Smooth muscle cell (in vitro differentiated cells): ENCODE data around the gene OR6F1. TPM values are rescaled to one million over a fixed set of nuclear protein-coding genes. Genes with fewer than 3 reads are reported as not detected.
"Not testable (repeated sequence)": the region's sequence is repeated elsewhere in the genome, so short reads cannot be mapped to it uniquely, and the experiment has no call there.

Experiments
- DNase-seq: peaks from one replicate; lab custom pipeline; 2025; ENCODE audit not compliant: unreplicated experiment; lab: John Stamatoyannopoulos, UW
- H2AFZ ChIP-seq: fragments of 200-600 bp; sonication (generic); 2 replicates; pipeline ENCODE4 v1.6.0; 2016; ENCODE audit warnings: antibody characterized with exemption, low read depth, mild to moderate bottlenecking
- H3F3A ChIP-seq: fragments of 200-600 bp; sonication (generic); 2 replicates; pipeline ENCODE4 v1.6.0; 2017; ENCODE audit warnings: antibody characterized with exemption, low read depth
- H3K27ac ChIP-seq: fragments of 200-600 bp; sonication (generic); 2 replicates; pipeline ENCODE4 v1.5.1; 2016; ENCODE audit warnings: low read depth, mild to moderate bottlenecking
- H3K27me3 ChIP-seq: fragments of 200-600 bp; sonication (generic); 2 replicates; pipeline ENCODE4 v1.6.1; 2016; ENCODE audit warnings: low read depth, mild to moderate bottlenecking
- H3K36me3 ChIP-seq: fragments of 200-600 bp; sonication (generic); 2 replicates; pipeline ENCODE4 v1.5.1; 2016; ENCODE audit warnings: low read depth
- H3K4me1 ChIP-seq: fragments of 200-600 bp; sonication (generic); 2 replicates; pipeline ENCODE4 v1.5.1; 2016; ENCODE audit warnings: low read depth
- H3K4me2 ChIP-seq: fragments of 200-600 bp; sonication (generic); 2 replicates; pipeline ENCODE4 v1.6.0; 2016; ENCODE audit warnings: mild to moderate bottlenecking
- H3K4me3 ChIP-seq: fragments of 200-600 bp; sonication (generic); 2 replicates; pipeline ENCODE4 v1.5.1; 2016; ENCODE audit warnings: mild to moderate bottlenecking
- H3K79me2 ChIP-seq: fragments of 200-600 bp; sonication (generic); 2 replicates; pipeline ENCODE4 v1.6.0; 2016; ENCODE audit warnings: low read depth, mild to moderate bottlenecking
- H3K9ac ChIP-seq: fragments of 200-600 bp; sonication (generic); 2 replicates; pipeline ENCODE4 v1.6.0; 2016; ENCODE audit warnings: low read depth
- H3K9me3 ChIP-seq: fragments of 200-600 bp; sonication (generic); replicated peaks from 2 replicates; pipeline ENCODE4 v1.5.1; 2016; ENCODE audit warnings: low read depth
- H4K20me1 ChIP-seq: fragments of 200-600 bp; sonication (generic); 2 replicates; pipeline ENCODE4 v1.6.0; 2016; ENCODE audit warnings: low read depth
- WGBS: methylation state at CpG from one replicate; pipeline ENCODE4 v1.1.7; 2016; ENCODE audit warnings: low lambda C conversion rate; 5-methylcytosine and 5-hydroxymethylcytosine counted together
- polyA plus RNA-seq: library from polyadenylated mRNA; unstranded; fragments of >200 nt; fragmentation: Nextera tagmentation; extraction: Ambion mirVana; gene quantifications from 2 replicates; pipeline ENCODE4 v1.2.1, GENCODE V29; 2016
- total RNA-seq: library from RNA; depleted of rRNA; stranded (reverse); fragments of >200 nt; gene quantifications from 2 replicates; pipeline ENCODE4 v1.2.3, GENCODE V29; 2014
- TF ChIP-seq, protein P1 (sequence below): fragments of 200-600 bp; sonication (generic); IDR thresholded peaks from 2 replicates; pipeline ENCODE4 v1.5.1; 2017; ENCODE audit warnings: borderline replicate concordance, mild to moderate bottlenecking, antibody characterized with exemption; ENCODE audit not compliant: insufficient read depth, poor library complexity, severe bottlenecking

The OR6F1 gene
- total RNA-seq (not detected in 2 replicates), polyA plus RNA-seq (not detected in 2 replicates)

DNA sequence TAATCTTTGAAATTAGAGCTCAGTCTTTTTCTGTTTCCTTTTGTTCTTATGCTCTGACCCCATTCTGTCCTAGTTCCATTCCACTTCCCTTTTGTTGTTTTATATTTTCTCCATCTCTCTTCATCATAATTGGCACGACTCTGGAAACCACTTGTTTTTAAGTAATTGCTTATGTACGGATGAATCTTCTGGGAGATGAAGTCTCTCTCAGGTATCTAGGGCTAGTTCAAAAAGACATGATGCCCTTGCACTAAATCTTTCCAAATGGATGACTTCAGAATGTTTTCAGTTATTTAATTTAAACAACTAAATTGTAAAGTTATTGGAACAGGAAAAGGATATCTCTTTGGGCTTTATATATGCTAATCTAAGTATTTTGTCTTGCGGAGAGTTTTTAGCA lies at the start of gene OR6F1:
OR6F1 (minus strand) TSS at position 101 of the 400 bp plus-strand sequence. CDS start 3,891 bp downstream, outside the sequence.
- Histone ChIP-seq H3K27ac (no peak within 1 kb of the TSS), H3K9ac (no peak within 1 kb of the TSS), H3K9me3 (peaks cover 12% of the 10 kb centered on the region), H3K4me1 (no peaks in the 10 kb centered on the region), H3K27me3 (no peaks in the 10 kb centered on the region), H3K4me2 (no peak within 1 kb of the TSS), H3K36me3 (no peaks in the 10 kb centered on the region), H4K20me1 (no peaks in the 10 kb centered on the region), H3F3A (no peaks in the 10 kb centered on the region), H2AFZ (no peak within 1 kb of the TSS), H3K79me2 (no peaks in the 10 kb centered on the region), H3K4me3 (no peak within 1 kb of the TSS)
- WGBS, result 78% methylated on average over 3 of the region's 3 CpGs
- TF ChIP-seq, protein P1, sequence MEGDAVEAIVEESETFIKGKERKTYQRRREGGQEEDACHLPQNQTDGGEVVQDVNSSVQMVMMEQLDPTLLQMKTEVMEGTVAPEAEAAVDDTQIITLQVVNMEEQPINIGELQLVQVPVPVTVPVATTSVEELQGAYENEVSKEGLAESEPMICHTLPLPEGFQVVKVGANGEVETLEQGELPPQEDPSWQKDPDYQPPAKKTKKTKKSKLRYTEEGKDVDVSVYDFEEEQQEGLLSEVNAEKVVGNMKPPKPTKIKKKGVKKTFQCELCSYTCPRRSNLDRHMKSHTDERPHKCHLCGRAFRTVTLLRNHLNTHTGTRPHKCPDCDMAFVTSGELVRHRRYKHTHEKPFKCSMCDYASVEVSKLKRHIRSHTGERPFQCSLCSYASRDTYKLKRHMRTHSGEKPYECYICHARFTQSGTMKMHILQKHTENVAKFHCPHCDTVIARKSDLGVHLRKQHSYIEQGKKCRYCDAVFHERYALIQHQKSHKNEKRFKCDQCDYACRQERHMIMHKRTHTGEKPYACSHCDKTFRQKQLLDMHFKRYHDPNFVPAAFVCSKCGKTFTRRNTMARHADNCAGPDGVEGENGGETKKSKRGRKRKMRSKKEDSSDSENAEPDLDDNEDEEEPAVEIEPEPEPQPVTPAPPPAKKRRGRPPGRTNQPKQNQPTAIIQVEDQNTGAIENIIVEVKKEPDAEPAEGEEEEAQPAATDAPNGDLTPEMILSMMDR, result no peak
- no peak for DNase-seq

DNA sequence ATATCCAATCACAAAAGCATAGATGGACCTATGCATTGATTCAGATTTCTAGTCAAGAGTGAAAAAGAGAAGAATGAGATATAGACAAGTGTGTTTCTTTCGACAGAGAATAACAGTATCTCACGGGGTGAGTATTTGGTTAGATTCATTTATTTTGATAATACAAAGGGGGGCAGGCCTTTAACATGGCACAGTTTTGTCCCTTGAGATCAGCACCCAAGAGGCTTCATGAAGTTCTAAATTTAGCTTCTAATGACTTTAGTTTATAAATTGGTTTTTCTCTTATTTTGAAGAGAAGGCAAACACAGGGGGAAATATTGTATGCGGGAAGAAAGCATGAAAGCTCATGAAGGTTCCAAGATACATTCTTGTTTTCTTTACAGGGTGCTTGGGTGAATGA lies 44.0 kb upstream of the OR6F1 start, which contains the start of gene OR1C1:
OR1C1 (minus strand) TSS at position 101 of the 400 bp plus-strand sequence. CDS start 2,150 bp downstream, outside the sequence.
- Histone ChIP-seq H3K36me3 (no peaks in the 10 kb centered on the region), H4K20me1 (no peaks in the 10 kb centered on the region), H3K4me1 (no peaks in the 10 kb centered on the region), H3K79me2 (no peaks in the 10 kb centered on the region), H3K27me3 (no peaks in the 10 kb centered on the region), H3K4me3 (no peak within 1 kb of the TSS), H3K9ac (no peak within 1 kb of the TSS), H3K27ac (no peak within 1 kb of the TSS), H3K4me2 (no peak within 1 kb of the TSS), H2AFZ (no peak within 1 kb of the TSS), H3K9me3 (peaks cover under 1% of the 10 kb centered on the region), H3F3A (no peaks in the 10 kb centered on the region)
- WGBS, result 89% methylated on average over 3 of the region's 3 CpGs
- TF ChIP-seq, protein P1, result no peak
- no peak for DNase-seq

- H3K4me1 ChIP-seq, H3K4me3 ChIP-seq, H3K9ac ChIP-seq, H3F3A ChIP-seq, H3K79me2 ChIP-seq, H3K4me2 ChIP-seq, H2AFZ ChIP-seq, H4K20me1 ChIP-seq, H3K27ac ChIP-seq, H3K36me3 ChIP-seq, DNase-seq, H3K27me3 ChIP-seq: not testable (repeated sequence)
- H3K9me3 ChIP-seq, result peaks cover 17% of the 10 kb centered on the region
- 67% methylated on average over 1 of the region's 1 CpG for WGBS
Observed at GRCh38 chr1:247754311-247754710, 37.9 kb upstream of the OR6F1 start.

- Histone ChIP-seq H3K27me3 (no peaks in the 10 kb centered on the region), H3K4me3 (no peak overlapping the region), H3K27ac (no peak overlapping the region), H4K20me1 (no peaks in the 10 kb centered on the region), H3K4me1 (no peaks in the 10 kb centered on the region), H3K9me3 (peaks cover 27% of the 10 kb centered on the region), H3K79me2 (no peaks in the 10 kb centered on the region), H3K9ac (no peak overlapping the region), H3K4me2 (no peak overlapping the region), H3K36me3 (no peaks in the 10 kb centered on the region), H2AFZ (no peak overlapping the region), H3F3A (no peaks in the 10 kb centered on the region)
- DNase-seq, result no peak
- TF ChIP-seq, protein P1, result no peak
- WGBS, result 71% methylated on average over 1 of the region's 1 CpG
Observed at GRCh38 chr1:247749870-247750269, 33.4 kb upstream of the OR6F1 start.
